ENCODE measurements around the gene VOPP1.
"Not testable (repeated sequence)": the region's sequence is repeated elsewhere in the genome, so short reads cannot be mapped to it uniquely, and the experiment has no call there.

Gene VOPP1

GRCh38 chr7:55484834-55485233, 87.5 kb downstream of the VOPP1 start:
- DNase-seq = no peak

GRCh38 chr7:55484241-55484640, 88.1 kb downstream of the VOPP1 start:
- DNase-seq = no peak

- DNase-seq = no peak
Observed at GRCh38 chr7:55483046-55483445, 89.3 kb downstream of the VOPP1 start.

- DNase-seq = no peak
Observed at GRCh38 chr7:55481155-55481554, 91.1 kb downstream of the VOPP1 start.

GRCh38 chr7:55478700-55479099, 93.6 kb downstream of the VOPP1 start:
- DNase-seq = no peak

GRCh38 chr7:55477781-55478374, 94.4 kb downstream of the VOPP1 start:
- no peak for DNase-seq

- no peak for DNase-seq
Observed at GRCh38 chr7:55476852-55477780, 95.2 kb downstream of the VOPP1 start.

GRCh38 chr7:55475855-55476803, 96.2 kb downstream of the VOPP1 start:
- DNase-seq = no peak

- no peak for DNase-seq
Observed at GRCh38 chr7:55474944-55475854, 97.1 kb downstream of the VOPP1 start.

- DNase-seq = no peak
Observed at GRCh38 chr7:55473932-55474331, 98.4 kb downstream of the VOPP1 start.

GRCh38 chr7:55472928-55473725, 99.2 kb downstream of the VOPP1 start:
- DNase-seq = no peak

GRCh38 chr7:55472406-55472805, 99.9 kb downstream of the VOPP1 start:
- not testable (repeated sequence) for DNase-seq

GRCh38 chr7:55471594-55471993, 100.7 kb downstream of the VOPP1 start:
- DNase-seq = not testable (repeated sequence)

- DNase-seq = no peak
Observed at GRCh38 chr7:55470261-55470660, 102.0 kb downstream of the VOPP1 start.

- DNase-seq = no peak
Observed at GRCh38 chr7:55469721-55470120, 102.6 kb downstream of the VOPP1 start.

GRCh38 chr7:55469271-55469681, 103.0 kb downstream of the VOPP1 start:
- DNase-seq = peak in 1 of 4 experiments; percentile 11

- no peak for DNase-seq
Observed at GRCh38 chr7:55468495-55468894, 103.8 kb downstream of the VOPP1 start.

- DNase-seq = no peak
Observed at GRCh38 chr7:55467047-55467593, 105.2 kb downstream of the VOPP1 start.

- no peak for DNase-seq
Observed at GRCh38 chr7:55465691-55466090, 106.6 kb downstream of the VOPP1 start.

GRCh38 chr7:55464422-55464821, 107.9 kb downstream of the VOPP1 start:
- DNase-seq = no peak

Measured in activated CD4-positive, CD25-positive, alpha-beta regulatory T cell (primary cell).